Panc1 (cell line): Measurements from ENCODE around the gene NEK5. TPM values are rescaled to one million over a fixed set of nuclear protein-coding genes. Genes with fewer than 3 reads are reported as not detected.

ENCODE experiments used
- ATAC-seq: fragments of 200-7000 bp; cut with Tn5 transposase; 2 replicates; pipeline ENCODE4 v1.9.1; 2020; ENCODE audit warnings: mild to moderate bottlenecking, moderate library complexity
- BruUV-seq: library from RNA; stranded (reverse); fragments of 400-500 nt; replicated peaks from 2 replicates; lab custom pipeline; 2021; lab: Mats Ljungman, UMichigan
- CTCF ChIA-PET: fragments of 300-600 bp; sonication (Branson Sonifier 250); formaldehyde crosslinking; loops from one replicate; lab custom pipeline; 2022; ENCODE audit warnings: antibody characterized with exemption; lab: Charles Lee
- POLR2A ChIA-PET: fragments of 300-600 bp; sonication (Branson Sonifier 250); formaldehyde crosslinking; loops from one replicate; lab custom pipeline; 2022; ENCODE audit warnings: antibody characterized with exemption; lab: Charles Lee
- DNase-seq: peaks from one replicate; pipeline ENCODE4 v3.0.0-alpha.2; 2010; ENCODE audit warnings: low read depth, low spot score
- H3K27ac ChIP-seq: 2 replicates; pipeline ENCODE4 v1.5.1; 2011; ENCODE audit warnings: mild to moderate bottlenecking, low read length, inconsistent platforms
- H3K27me3 ChIP-seq: fragments of 200-500 bp; sonication (Bioruptor generic); 2 replicates; pipeline ENCODE4 v1.6.0; 2014; ENCODE audit warnings: low read length, inconsistent platforms; ENCODE audit not compliant: control insufficient read depth, insufficient read depth
- H3K36me3 ChIP-seq: fragments of 200-500 bp; sonication (Bioruptor generic); 2 replicates; pipeline ENCODE4 v1.5.1; 2014; ENCODE audit warnings: inconsistent platforms, mild to moderate bottlenecking, low read length, moderate library complexity; ENCODE audit not compliant: control insufficient read depth, insufficient read depth
- H3K4me1 ChIP-seq: 2 replicates; pipeline ENCODE4 v1.5.1; 2011; ENCODE audit warnings: inconsistent platforms, mild to moderate bottlenecking, low read length, moderate library complexity; ENCODE audit not compliant: control insufficient read depth, insufficient read depth
- H3K4me3 ChIP-seq, 2 experiments: 2 replicates each; pipeline ENCODE4 v1.5.1; 2011 to 2012; ENCODE audit warnings: low read depth in 2 of 2, low read length in 2 of 2, mild to moderate bottlenecking in 2 of 2, inconsistent platforms in 1 of 2, moderate library complexity in 1 of 2
- H3K9me3 ChIP-seq: fragments of 200-500 bp; sonication (Bioruptor generic); 2 replicates; pipeline ENCODE4 v1.5.1; 2014; ENCODE audit warnings: low read depth, mild to moderate bottlenecking, inconsistent platforms, low read length, moderate library complexity; ENCODE audit not compliant: control insufficient read depth, insufficient read depth
- CTCF ChIP-seq: fragments of 450-650 bp; IDR thresholded peaks from 2 replicates; pipeline ENCODE4 v1.5.1; 2017; ENCODE audit warnings: mild to moderate bottlenecking
- POLR2AphosphoS5 ChIP-seq: IDR thresholded peaks from 2 replicates; pipeline ENCODE4 v1.6.1; 2012; ENCODE audit warnings: mild to moderate bottlenecking, low read depth, low read length, moderate library complexity
- REST ChIP-seq, 2 experiments: IDR thresholded peaks; 2 replicates each; pipeline ENCODE4 v1.6.1; 2011 to 2012; ENCODE audit warnings: low read depth in 2 of 2, control low read depth in 1 of 2, low read length in 1 of 2, mild to moderate bottlenecking in 1 of 2, moderate library complexity in 1 of 2; ENCODE audit not compliant: insufficient read depth in 1 of 2
- SIN3A ChIP-seq: IDR thresholded peaks from 2 replicates; pipeline ENCODE4 v1.6.1; 2012; ENCODE audit warnings: low read depth, mild to moderate bottlenecking, low read length, moderate library complexity, borderline replicate concordance; ENCODE audit not compliant: insufficient read depth
- TCF7L2 ChIP-seq: IDR thresholded peaks from 2 replicates; pipeline ENCODE4 v1.6.1; 2011; ENCODE audit warnings: mild to moderate bottlenecking, low read depth, low read length, inconsistent platforms
- in situ Hi-C: cut with HindIII; loops from 2 replicates; pipeline ENCODE4 v1.10.0; 2016; ENCODE audit warnings: low sequenced_read_pairs, low pct_unique_long_range_greater_than_20kb
- intact Hi-C: fragments of 100-400 bp; cut with micrococcal nuclease; formaldehyde crosslinking; loops from one replicate; pipeline ENCODE4 v1.10.0; 2022; ENCODE audit not compliant: unreplicated experiment
- total RNA-seq: library from RNA; stranded (reverse); gene quantifications from one replicate; pipeline ENCODE4 v1.2.1, GENCODE V29; 2021; ENCODE audit not compliant: unreplicated experiment

NEK5 gene
- total RNA-seq, 1 experiment from 2014 or later, result 0.08 TPM

- POLR2A ChIA-PET, result no interaction called here
- TF ChIP-seq CTCF (no peak), POLR2AphosphoS5 (no peak), TCF7L2 (no peak), SIN3A (no peak), REST (IDR thresholded peaks at IDR 0.05; ENCODE audit: insufficient read depth in 1 of 2, low read depth in 2 of 2, low read length in 1 of 2) (no peak)
- H3K27me3 ChIP-seq, result no peaks in the 10 kb centered on the region
- no peaks in the 10 kb centered on the region for H3K4me1 ChIP-seq
- no peak overlapping the region for H3K27ac ChIP-seq
- H3K4me3 ChIP-seq, result no peak overlapping the region
- in situ Hi-C loops (no loop called here), intact Hi-C loops (no loop called here)
- CTCF ChIA-PET, result no interaction called here
- DNase-seq (no peak), ATAC-seq (no peak)
- BruUV-seq, result no TSS peak
- no peaks in the 10 kb centered on the region for H3K36me3 ChIP-seq
- H3K9me3 ChIP-seq, result no peaks in the 10 kb centered on the region
These were observed 32.8 kb downstream of the NEK5 start for GRCh38 chr13:52096062-52096461.

GRCh38 chr13:52092087-52092486 is 36.8 kb downstream of the NEK5 start:
- DNase-seq, result no peak
- no peak overlapping the region for H3K27ac ChIP-seq
- no peak for ATAC-seq
- H3K27me3 ChIP-seq, result no peaks in the 10 kb centered on the region
- POLR2A ChIA-PET, result no interaction called here
- H3K36me3 ChIP-seq, result no peaks in the 10 kb centered on the region
- intact Hi-C loops, result no loop called here
- H3K9me3 ChIP-seq, result no peaks in the 10 kb centered on the region
- in situ Hi-C loops, result no loop called here
- H3K4me1 ChIP-seq, result no peaks in the 10 kb centered on the region
- CTCF ChIA-PET, result no interaction called here
- H3K4me3 ChIP-seq, result no peak overlapping the region
- no TSS peak for BruUV-seq
- TF ChIP-seq TCF7L2, result no peak
- TF ChIP-seq REST (IDR thresholded peaks at IDR 0.05; ENCODE audit: insufficient read depth in 1 of 2, low read depth in 2 of 2, low read length in 1 of 2), result no peak
- no peak for TF ChIP-seq CTCF
- TF ChIP-seq POLR2AphosphoS5, result no peak
- no peak for TF ChIP-seq SIN3A
